Smooth muscle cell (in vitro differentiated cells): Measurements from ENCODE around the gene BAX. TPM values are rescaled to one million over a fixed set of nuclear protein-coding genes. Genes with fewer than 3 reads are reported as not detected.

ENCODE experiments used
- DNase-seq: peaks from one replicate; lab custom pipeline; 2025; ENCODE audit not compliant: unreplicated experiment; lab: John Stamatoyannopoulos, UW
- H2AFZ ChIP-seq: fragments of 200-600 bp; sonication (generic); 2 replicates; pipeline ENCODE4 v1.6.0; 2016; ENCODE audit warnings: antibody characterized with exemption, low read depth, mild to moderate bottlenecking
- H3F3A ChIP-seq: fragments of 200-600 bp; sonication (generic); 2 replicates; pipeline ENCODE4 v1.6.0; 2017; ENCODE audit warnings: antibody characterized with exemption, low read depth
- H3K27ac ChIP-seq: fragments of 200-600 bp; sonication (generic); 2 replicates; pipeline ENCODE4 v1.5.1; 2016; ENCODE audit warnings: low read depth, mild to moderate bottlenecking
- H3K27me3 ChIP-seq: fragments of 200-600 bp; sonication (generic); 2 replicates; pipeline ENCODE4 v1.6.1; 2016; ENCODE audit warnings: low read depth, mild to moderate bottlenecking
- H3K36me3 ChIP-seq: fragments of 200-600 bp; sonication (generic); 2 replicates; pipeline ENCODE4 v1.5.1; 2016; ENCODE audit warnings: low read depth
- H3K4me1 ChIP-seq: fragments of 200-600 bp; sonication (generic); 2 replicates; pipeline ENCODE4 v1.5.1; 2016; ENCODE audit warnings: low read depth
- H3K4me2 ChIP-seq: fragments of 200-600 bp; sonication (generic); 2 replicates; pipeline ENCODE4 v1.6.0; 2016; ENCODE audit warnings: mild to moderate bottlenecking
- H3K4me3 ChIP-seq: fragments of 200-600 bp; sonication (generic); 2 replicates; pipeline ENCODE4 v1.5.1; 2016; ENCODE audit warnings: mild to moderate bottlenecking
- H3K79me2 ChIP-seq: fragments of 200-600 bp; sonication (generic); 2 replicates; pipeline ENCODE4 v1.6.0; 2016; ENCODE audit warnings: low read depth, mild to moderate bottlenecking
- H3K9ac ChIP-seq: fragments of 200-600 bp; sonication (generic); 2 replicates; pipeline ENCODE4 v1.6.0; 2016; ENCODE audit warnings: low read depth
- H3K9me3 ChIP-seq: fragments of 200-600 bp; sonication (generic); replicated peaks from 2 replicates; pipeline ENCODE4 v1.5.1; 2016; ENCODE audit warnings: low read depth
- H4K20me1 ChIP-seq: fragments of 200-600 bp; sonication (generic); 2 replicates; pipeline ENCODE4 v1.6.0; 2016; ENCODE audit warnings: low read depth
- WGBS: methylation state at CpG from one replicate; pipeline ENCODE4 v1.1.7; 2016; ENCODE audit warnings: low lambda C conversion rate; 5-methylcytosine and 5-hydroxymethylcytosine counted together
- polyA plus RNA-seq: library from polyadenylated mRNA; unstranded; fragments of >200 nt; fragmentation: Nextera tagmentation; extraction: Ambion mirVana; gene quantifications from 2 replicates; pipeline ENCODE4 v1.2.1, GENCODE V29; 2016
- total RNA-seq: library from RNA; depleted of rRNA; stranded (reverse); fragments of >200 nt; gene quantifications from 2 replicates; pipeline ENCODE4 v1.2.3, GENCODE V29; 2014
- TF ChIP-seq, protein P1 (sequence below): fragments of 200-600 bp; sonication (generic); IDR thresholded peaks from 2 replicates; pipeline ENCODE4 v1.5.1; 2017; ENCODE audit warnings: borderline replicate concordance, mild to moderate bottlenecking, antibody characterized with exemption; ENCODE audit not compliant: insufficient read depth, poor library complexity, severe bottlenecking

Gene BAX
- total and polyA plus RNA-seq, 2 experiments from 2014 or later, result 42.8 to 153 TPM

- peaks cover 29% of the 10 kb centered on the region for H3F3A ChIP-seq
- TF ChIP-seq, protein P1, sequence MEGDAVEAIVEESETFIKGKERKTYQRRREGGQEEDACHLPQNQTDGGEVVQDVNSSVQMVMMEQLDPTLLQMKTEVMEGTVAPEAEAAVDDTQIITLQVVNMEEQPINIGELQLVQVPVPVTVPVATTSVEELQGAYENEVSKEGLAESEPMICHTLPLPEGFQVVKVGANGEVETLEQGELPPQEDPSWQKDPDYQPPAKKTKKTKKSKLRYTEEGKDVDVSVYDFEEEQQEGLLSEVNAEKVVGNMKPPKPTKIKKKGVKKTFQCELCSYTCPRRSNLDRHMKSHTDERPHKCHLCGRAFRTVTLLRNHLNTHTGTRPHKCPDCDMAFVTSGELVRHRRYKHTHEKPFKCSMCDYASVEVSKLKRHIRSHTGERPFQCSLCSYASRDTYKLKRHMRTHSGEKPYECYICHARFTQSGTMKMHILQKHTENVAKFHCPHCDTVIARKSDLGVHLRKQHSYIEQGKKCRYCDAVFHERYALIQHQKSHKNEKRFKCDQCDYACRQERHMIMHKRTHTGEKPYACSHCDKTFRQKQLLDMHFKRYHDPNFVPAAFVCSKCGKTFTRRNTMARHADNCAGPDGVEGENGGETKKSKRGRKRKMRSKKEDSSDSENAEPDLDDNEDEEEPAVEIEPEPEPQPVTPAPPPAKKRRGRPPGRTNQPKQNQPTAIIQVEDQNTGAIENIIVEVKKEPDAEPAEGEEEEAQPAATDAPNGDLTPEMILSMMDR, result no peak
- no peaks in the 10 kb centered on the region for H3K9me3 ChIP-seq
- H3K36me3 ChIP-seq, result no peaks in the 10 kb centered on the region
- DNase-seq, result no peak
- peaks cover 15% of the 10 kb centered on the region for H3K79me2 ChIP-seq
- H2AFZ ChIP-seq, result no peak overlapping the region
- H3K27ac ChIP-seq, result peak overlapping the region; percentile 68
- peak overlapping the region; percentile 88 for H3K4me2 ChIP-seq
- H4K20me1 ChIP-seq, result peaks cover 53% of the 10 kb centered on the region
- peak overlapping the region; percentile 86 for H3K4me3 ChIP-seq
- WGBS, result 81% methylated on average over 10 of the region's 10 CpGs
- H3K4me1 ChIP-seq, result peaks cover 25% of the 10 kb centered on the region
- no peaks in the 10 kb centered on the region for H3K27me3 ChIP-seq
- peak overlapping the region; percentile 70 for H3K9ac ChIP-seq
These were observed 12.1 kb downstream of the BAX start for GRCh38 chr19:48966541-48967345.

GRCh38 chr19:48967346-48968178 lies 12.9 kb downstream of the BAX start:
- Histone ChIP-seq H3F3A (peaks cover 26% of the 10 kb centered on the region), H2AFZ (no peak overlapping the region), H3K27me3 (no peaks in the 10 kb centered on the region), H3K9me3 (no peaks in the 10 kb centered on the region), H4K20me1 (peaks cover 56% of the 10 kb centered on the region), H3K4me1 (peaks cover 25% of the 10 kb centered on the region), H3K27ac (peak overlapping the region; percentile 68), H3K79me2 (peaks cover 15% of the 10 kb centered on the region), H3K9ac (no peak overlapping the region), H3K4me2 (peak overlapping the region; percentile 88), H3K4me3 (peak overlapping the region; percentile 86), H3K36me3 (no peaks in the 10 kb centered on the region)
- no peak for DNase-seq
- TF ChIP-seq, protein P1, result no peak
- WGBS, result 72% methylated on average over 14 of the region's 14 CpGs

GRCh38 chr19:48968179-48968661 lies 13.5 kb downstream of the BAX start:
- no peak overlapping the region for H3K4me2 ChIP-seq
- 83% methylated on average over 4 of the region's 4 CpGs for WGBS
- no peak overlapping the region for H3K9ac ChIP-seq
- H3K4me1 ChIP-seq, result peaks cover 23% of the 10 kb centered on the region
- H3K9me3 ChIP-seq, result no peaks in the 10 kb centered on the region
- peaks cover 56% of the 10 kb centered on the region for H4K20me1 ChIP-seq
- H3F3A ChIP-seq, result peaks cover 29% of the 10 kb centered on the region
- H3K4me3 ChIP-seq, result no peak overlapping the region
- TF ChIP-seq, protein P1, result no peak
- no peaks in the 10 kb centered on the region for H3K27me3 ChIP-seq
- DNase-seq, result no peak
- H3K27ac ChIP-seq, result peak overlapping the region; percentile 29
- no peaks in the 10 kb centered on the region for H3K36me3 ChIP-seq
- no peak overlapping the region for H2AFZ ChIP-seq
- H3K79me2 ChIP-seq, result peaks cover 15% of the 10 kb centered on the region
